Right renal cortex interstitium (tissue), 3 donors: ENCODE results near the gene DDAH2. TPM values are rescaled to one million over a fixed set of nuclear protein-coding genes. Genes with fewer than 3 reads are reported as not detected.
A peak's percentile ranks its signal among the peaks of the same experiment; 100 is the strongest.

Source experiments
- DNase-seq, 3 donors: peaks; one replicate each; pipeline ENCODE4 v3.0.0-alpha.2; 2013; ENCODE audit warnings: low read depth in 3 of 3, low spot score in 2 of 3
- polyA plus RNA-seq, 3 donors: library from polyadenylated mRNA; unstranded; fragments of 120-200 nt; gene quantifications; one replicate each; pipeline ENCODE4 v1.2.1, GENCODE V29; 2013; ENCODE audit not compliant: insufficient read length in 3 of 3

The DDAH2 gene
- polyA plus RNA-seq, 3 donors: 157 to 166 (median 162) TPM

GRCh38 chr6:31762356-31762755, 33.3 kb upstream of the DDAH2 start, which contains the start of gene SAPCD1:
Gene SAPCD1 (plus strand): TSS chr6:31762656. CDS start chr6:31763055, 399 bp downstream.
- DNase-seq: no peak

DNA sequence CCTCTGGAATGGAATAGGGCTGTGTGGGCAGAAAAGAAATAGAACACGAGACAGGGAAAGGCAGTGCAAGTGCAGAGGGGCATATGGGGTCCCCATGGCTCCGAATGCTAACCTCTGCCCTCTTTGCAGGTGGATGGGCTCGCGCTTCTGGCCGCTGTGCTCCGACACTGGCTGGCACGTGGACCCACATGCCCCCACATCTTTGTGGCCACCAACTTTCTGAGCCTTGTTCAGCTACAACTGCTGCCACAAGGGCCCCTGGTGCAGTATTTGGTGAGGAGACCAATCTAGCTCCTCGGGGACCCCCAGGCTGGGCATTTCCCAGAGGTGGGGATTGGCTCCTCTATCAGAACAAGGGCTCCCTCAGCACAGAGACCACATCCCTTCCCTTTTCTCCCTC, 32.2 kb upstream of the DDAH2 start:
- no peak for DNase-seq

GRCh38 chr6:31760790-31761189, 31.7 kb upstream of the DDAH2 start:
- no peak for DNase-seq

GRCh38 chr6:31758281-31758680, 29.2 kb upstream of the DDAH2 start:
- DNase-seq: no peak

- DNase-seq: no peak
Measured at GRCh38 chr6:31752739-31753319, 23.7 kb upstream of the DDAH2 start.

GRCh38 chr6:31750411-31751022, 21.4 kb upstream of the DDAH2 start:
- no peak for DNase-seq

- DNase-seq: no peak
Measured at GRCh38 chr6:31749301-31750036, 20.4 kb upstream of the DDAH2 start.

DNA sequence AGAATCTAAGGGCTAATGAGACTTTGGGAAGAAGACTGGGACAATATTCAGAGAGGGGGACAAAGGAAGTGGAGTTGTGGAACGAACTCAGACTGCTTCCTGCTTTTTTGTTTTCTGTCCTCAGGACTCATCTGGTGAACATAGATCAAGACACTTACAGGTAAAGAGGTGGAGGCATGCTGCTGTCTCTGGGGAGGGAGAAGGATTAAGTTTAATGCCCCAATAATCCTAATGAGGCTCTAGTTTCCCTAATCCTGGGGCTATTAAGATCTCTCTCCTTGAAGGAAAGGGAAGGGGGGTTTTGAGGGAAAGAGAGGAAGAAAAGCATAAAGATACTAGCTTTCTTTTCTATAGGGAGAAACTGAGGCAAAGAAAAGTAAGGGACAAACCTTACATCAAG, 15.3 kb upstream of the DDAH2 start:
- no peak for DNase-seq

DNA sequence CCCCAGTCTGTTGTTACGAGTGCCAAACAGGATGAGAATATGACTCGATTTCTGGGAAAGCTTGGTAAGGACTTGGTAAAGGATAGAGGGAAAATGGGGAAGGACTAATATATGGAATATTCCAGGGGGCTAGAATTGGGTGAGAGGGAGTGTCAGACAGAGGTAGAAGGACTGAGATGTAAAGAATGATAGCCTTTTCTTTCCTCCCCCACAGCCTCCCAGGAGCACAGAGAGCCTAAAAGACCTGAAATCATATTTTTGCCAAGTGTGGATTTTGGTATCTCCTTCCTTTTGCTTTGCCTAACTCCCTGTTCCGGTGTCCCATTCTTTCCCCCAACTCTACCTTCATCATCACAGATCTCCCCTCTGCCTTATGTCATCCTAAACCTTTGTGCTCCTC, 13.8 kb upstream of the DDAH2 start:
- no peak for DNase-seq

GRCh38 chr6:31741815-31742214, 12.7 kb upstream of the DDAH2 start:
- DNase-seq: no peak

- DNase-seq: peak in 1 of 3 donors; percentile 44
Measured at GRCh38 chr6:31740397-31741223, 11.5 kb upstream of the DDAH2 start.

- DNase-seq: peak; percentile 97 to 100 (median 99)
Measured at GRCh38 chr6:31739639-31740396, 10.7 kb upstream of the DDAH2 start, which contains the start of gene MSH5. Gene MSH5 (plus strand): TSS chr6:31740005. CDS start chr6:31740467, 462 bp downstream.

DNA sequence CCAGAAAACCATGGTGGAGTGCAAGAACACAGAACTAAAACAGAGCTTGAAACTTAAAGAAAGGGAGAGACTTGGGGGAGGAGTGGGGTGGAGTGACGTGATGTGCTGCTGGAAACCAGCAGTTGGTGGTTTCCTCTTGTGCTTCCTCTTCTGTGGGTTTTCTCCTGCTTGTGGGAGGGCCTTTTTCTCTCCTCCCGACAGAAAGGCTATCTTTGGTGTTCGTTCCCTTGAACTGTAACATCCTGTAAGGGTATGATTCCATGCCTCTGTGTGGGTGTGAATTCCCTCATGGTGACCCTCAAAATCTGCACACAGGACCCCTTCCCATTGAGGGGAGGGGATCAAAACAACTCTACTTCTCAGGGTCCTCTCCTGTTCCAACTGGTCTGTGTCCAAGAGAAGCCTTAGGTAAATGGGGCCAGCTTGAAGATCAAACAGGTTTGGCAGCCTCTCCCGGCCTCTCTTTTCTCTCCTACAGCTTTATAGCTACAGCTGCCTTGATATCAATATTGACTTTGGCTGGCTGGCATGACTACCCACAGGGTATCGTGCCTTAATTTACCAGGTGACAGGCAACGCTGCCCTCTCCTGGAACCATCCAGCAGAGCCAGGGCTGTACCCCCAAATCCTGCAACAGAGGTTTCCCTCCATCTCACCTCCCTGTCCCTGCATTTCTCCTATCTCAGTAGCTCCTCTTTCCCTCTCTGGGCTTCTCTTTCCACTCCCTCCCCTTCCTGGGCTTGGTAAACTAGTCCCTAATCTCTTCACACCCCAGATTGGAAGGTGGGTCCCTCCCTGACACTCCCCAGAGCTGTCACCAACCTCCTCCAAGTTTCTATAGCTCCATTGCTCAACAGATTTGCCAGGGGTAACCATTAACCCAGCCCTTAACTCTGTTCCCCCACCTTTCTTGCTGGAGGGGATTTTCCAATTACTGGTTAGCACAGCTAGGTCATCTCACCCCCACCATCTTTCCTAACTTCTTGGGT, 9.2 kb upstream of the DDAH2 start:
- peak in 2 of 3 donors; percentile 45 to 74 for DNase-seq

- peak in 2 of 3 donors; percentile 54 to 61 for DNase-seq
Measured at GRCh38 chr6:31737315-31737990, 8.4 kb upstream of the DDAH2 start.

- no peak for DNase-seq
Measured at GRCh38 chr6:31736768-31737314, 7.7 kb upstream of the DDAH2 start.

DNA sequence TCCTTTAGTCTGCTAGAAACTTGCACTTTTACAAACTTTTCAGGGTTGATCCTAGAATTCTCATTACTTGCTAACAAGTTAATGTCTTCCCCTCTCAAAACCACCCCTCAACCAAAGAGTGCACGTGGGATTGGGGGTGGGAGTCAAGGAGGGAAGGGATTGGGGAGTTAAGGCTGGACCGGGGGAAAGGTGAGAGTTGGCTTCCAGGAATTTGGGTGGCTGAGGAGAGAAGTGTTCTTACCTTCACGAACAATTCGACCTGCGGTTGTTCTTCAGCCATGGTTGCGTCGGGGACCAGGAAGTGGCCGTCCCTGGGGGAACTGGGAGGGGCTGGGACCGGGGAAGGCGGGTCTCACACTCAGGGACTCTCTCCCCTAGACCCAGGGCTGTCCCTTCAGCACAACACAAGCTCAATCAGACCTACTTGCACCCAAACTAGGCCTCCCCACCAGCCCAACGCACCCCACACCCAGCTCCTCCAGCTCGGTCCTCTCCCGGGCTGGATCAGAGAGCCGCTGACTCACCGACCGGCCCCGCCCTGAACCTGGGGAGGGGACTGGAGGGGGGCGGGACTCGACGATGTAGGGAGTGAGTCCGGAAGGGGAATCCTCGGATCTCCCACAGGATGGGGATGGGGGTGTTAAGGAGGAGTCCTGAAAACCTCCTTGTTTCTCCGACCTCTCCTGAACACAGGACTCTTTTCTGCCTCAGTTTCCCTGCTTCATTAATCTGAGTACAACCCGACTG, 7.1 kb upstream of the DDAH2 start, which contains the start of gene CLIC1:
CLIC1 (minus strand) TSS at position 510 of the 747 bp plus-strand sequence; CDS start at position 280, 230 bp downstream.
- DNase-seq: peak in 2 of 3 donors; percentile 60 to 73

DNA sequence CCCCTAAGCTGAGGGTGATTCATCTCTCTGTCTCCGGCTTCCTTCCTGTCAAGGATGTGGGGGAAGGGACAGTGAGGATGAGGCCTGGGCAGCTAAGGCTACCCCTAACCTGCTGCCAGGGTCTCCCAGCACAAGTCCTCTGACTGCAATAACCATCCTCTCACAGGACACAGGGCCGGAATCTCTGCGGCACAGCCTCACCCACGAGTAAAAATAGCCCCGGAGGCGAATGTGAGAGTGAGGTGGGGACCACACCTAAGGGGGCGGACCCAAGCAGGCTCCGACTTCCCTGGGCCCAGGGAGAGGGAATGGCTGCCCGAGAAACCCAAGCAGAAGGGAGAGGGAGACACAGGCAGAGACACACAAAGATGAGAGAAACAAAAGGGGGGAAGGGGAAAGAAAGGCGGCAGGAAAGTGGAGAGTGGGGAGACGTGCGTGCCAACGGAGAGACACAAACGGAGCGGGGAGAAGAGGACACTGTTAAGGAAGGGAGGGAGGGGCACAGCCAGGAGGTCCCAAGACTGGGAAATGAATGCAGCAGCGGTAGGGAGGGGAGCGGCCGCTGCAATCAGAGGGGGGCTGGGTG, 5.8 kb upstream of the DDAH2 start:
- no peak for DNase-seq
